ENCODE results near the gene COL25A1. TPM values are rescaled to one million over a fixed set of nuclear protein-coding genes. Genes with fewer than 3 reads are reported as not detected.
"Not testable (repeated sequence)": the region's sequence is repeated elsewhere in the genome, so short reads cannot be mapped to it uniquely, and the experiment has no call there.

COL25A1 gene
- total RNA-seq, 1 donor from 2014 or later = 2.5 TPM

DNA sequence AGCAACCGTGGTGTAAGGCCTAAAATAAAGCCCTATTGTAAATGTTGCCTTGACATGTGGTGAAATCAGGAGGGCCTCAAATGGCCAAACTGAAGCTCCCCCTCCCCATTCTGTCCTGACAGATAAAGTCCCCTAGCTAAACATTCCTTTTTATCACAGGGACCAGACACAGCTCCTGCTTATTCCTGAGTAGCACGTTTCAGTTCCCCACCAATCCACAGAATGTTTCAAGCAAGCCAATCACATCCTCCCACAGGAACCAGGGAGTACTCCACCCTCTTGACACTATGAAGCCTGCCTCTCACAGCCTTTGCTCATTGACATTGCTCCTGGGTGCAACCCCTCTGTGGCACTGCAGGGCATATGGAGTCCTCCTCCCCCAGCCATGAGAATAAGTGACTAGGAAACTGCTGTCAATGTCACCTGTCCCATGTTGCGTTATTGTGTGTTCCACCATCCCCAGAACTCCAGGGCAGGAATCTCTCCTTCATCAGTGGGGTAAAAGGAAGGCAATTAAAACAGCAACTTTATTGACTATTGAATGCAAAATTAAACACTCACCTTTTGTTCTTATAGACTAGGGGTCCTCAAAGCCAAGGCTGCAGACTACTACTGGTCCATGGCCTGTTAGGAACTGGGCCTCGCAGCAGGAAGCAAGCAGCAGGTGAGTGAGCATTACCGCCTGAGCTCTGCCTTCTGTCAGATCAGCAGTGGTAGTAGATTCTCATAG, 128.1 kb downstream of the COL25A1 start:
- DNase-seq (ENCODE audit: low spot score) (no peak), ATAC-seq (no peak)

DNA sequence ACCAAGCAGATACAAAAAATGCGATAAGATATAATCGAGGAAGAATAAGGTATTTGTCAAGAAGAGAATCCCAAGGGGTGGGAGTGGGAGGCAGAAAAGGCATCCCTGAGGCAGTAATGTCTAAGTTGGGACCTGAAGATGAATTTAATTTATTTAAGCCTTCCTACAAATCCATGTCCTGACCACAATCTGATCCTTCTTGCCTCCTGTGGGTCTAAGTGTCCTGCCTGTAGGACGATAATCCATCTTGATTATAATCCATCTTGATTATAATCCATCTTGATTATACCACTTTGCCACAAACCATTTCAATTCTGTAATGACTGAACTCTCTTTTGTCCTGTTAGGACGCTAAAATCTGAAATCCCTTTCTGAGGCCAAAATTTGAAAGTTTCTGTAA, 130.2 kb downstream of the COL25A1 start:
- DNase-seq (ENCODE audit: low spot score) = no peak
- no peak for ATAC-seq

DNA sequence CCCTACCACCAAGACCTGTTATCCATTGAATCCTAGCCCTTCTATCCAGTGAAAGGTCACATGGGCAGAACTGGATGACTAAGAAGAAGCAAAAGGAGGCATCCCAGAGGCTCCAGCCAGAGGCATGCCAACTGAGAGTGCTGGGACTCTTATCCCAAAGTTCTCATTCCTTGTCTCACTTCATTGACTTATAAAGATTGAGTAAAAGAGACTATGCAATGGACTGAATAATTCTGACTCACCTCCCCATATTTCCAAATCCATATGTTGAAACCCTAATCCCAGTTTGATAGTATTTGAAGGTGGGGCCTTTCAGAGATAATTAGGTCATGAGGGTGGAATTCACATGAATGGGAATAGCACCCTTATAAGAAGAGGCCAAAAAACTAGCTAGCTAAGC, 131.4 kb downstream of the COL25A1 start:
- ATAC-seq (no peak), DNase-seq (ENCODE audit: low spot score) (no peak)

DNA sequence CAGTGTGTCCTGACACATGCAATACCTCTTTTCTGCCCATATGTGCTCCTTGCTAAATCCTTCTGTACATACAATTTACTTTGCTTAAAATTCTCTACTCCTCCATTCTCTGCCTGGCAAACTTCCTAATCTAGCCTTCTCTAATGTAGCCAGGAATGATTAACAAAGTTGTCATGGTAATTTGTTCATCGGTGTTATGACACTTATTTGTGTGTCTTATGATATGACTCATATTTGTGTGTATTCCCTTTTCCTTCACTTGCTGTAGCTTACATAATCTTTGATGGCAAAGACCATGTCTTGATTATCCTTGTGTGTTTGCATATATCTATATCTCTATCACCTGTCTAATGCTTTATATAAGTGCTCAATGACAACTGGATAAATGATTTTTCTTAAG, 133.3 kb downstream of the COL25A1 start:
- DNase-seq (ENCODE audit: low spot score) (no peak), ATAC-seq (no peak)

DNA sequence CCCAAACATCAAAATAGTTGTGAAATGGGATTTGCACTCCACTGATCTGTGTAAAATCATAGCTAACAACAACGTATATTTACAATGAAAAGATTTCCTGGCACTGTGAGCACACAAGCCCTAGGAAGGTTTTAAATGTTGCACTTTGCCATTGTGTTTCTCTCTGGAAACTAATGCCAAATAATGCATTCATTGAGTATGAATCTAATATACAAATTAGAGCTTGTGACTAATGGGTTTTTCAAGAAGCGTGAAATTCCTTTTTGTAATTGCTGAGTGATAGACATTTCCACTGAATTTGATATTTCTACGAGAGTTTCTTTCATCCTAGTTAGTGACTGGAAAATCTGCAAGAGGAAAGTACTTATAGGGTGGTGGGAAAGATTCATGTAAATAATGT, 135.9 kb downstream of the COL25A1 start:
- no peak for DNase-seq (ENCODE audit: low spot score)
- ATAC-seq = no peak

DNA sequence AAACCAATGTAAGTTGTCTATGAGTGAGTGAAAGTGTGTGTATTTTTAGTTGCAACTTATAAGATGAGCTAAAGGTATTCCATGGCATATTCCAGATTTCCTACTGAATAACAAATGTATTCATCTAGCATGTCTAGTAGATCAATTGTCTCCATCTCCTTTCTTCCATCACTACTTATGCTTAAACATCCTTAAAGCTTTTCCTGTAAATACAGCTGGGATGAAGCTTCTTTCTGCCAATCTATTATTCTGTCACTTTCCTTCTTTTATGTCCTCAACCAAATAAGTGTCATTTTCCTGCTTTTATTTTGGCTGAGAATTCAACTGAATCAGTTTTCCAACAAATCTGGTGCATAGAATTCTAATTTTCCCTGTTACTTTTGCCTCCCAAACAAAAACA, 136.3 kb downstream of the COL25A1 start:
- DNase-seq (ENCODE audit: low spot score) (no peak), ATAC-seq (no peak)

DNA sequence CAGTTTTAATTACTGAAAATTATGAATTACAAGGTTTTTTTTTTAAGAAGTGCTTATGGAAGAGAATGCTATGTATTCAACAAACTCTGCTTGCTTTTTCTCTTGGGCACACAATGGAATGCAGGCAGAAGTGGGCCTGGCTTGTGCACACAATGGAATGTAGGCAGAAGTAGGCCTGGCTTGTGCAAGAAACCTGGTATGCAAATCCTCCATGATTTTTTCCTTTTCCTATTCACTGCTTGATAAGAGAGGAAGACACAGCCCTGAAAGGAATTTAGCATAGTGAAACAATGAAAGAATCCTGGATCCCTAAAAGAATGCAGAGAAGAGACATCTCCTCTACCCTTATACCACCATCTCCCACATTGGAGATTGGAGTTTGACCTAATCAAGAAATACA, 138.4 kb downstream of the COL25A1 start:
- DNase-seq (ENCODE audit: low spot score) (no peak), ATAC-seq (no peak)

DNA sequence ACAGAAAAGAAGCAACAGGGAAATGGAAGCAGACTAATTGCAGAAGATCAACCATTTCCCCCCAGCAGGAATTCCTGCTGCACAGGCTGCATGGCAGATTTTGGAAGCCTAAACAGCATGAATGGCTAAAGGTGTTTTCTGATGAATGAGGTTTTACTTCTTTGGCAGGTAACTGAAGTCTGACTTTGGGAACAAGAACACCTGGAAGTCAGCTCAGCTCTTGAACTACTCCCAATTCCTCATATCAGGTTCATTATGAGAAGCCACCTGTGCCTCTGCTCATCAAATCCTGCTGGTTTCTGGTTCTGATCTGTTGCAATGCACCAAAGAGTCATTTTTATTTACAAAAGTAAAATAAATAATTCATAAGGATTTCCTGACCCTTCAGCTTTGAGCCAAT, 139.0 kb downstream of the COL25A1 start:
- ATAC-seq (no peak), DNase-seq (ENCODE audit: low spot score) (no peak)

DNA sequence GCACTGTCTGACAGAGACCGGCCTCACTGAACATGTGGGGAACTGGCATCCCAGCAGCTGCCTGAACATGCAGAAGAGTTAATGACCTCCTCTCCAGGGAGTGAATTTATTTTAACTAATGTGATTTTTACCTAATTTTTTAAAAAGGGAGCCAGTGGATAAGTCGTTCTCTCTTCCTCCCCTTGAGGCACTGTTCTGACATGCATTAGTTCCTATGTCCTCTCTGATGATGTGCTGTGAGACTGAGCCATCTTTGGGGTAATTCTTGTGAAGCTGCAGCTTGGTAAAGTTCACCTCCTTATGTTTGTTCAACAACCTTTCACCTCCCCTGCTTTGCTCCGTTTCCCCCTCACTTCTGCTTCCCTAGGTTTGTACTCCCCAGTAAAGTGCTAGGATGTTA, 139.7 kb downstream of the COL25A1 start:
- no peak for DNase-seq (ENCODE audit: low spot score)
- ATAC-seq = no peak

DNA sequence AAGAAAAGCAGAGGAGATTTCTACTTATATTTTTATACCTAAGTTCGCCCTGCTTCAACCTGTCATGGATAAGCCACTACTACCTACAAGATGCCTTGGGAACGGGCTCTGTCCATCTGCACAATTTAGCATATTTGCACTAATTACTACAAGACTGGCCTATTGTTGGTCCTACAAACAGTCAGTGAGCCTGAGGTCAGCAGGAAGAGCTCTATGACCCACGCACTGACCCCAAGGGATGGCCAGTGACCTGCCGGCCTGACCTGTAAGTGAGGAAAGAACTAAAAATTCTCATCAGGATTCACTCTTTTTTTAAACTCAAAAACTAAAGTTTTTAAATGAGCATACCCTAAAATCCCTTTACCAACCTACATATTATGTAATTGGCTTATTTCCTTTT, 142.0 kb downstream of the COL25A1 start:
- no peak for ATAC-seq

DNA sequence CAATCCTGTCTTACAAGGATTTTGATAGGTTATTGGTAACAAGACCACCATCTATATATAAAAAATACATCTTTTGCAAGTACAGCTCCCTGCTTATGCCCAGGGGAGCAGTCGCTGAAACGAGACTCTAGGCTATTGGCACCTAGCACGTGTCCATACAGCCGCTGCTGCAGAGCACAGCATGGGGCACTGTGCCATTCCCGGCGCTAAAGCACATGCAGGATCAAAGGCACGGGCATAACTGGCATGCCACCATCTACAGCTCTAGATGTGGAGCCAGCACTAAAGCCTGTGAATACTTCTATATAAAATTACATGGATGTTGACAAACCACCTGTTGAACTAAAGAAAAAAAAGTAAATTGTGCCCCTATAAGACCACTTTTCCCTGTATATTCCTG, 144.8 kb downstream of the COL25A1 start:
- no peak for ATAC-seq
- no peak for DNase-seq (ENCODE audit: low spot score)

More for the DNA sequence above, 142.0 kb downstream of the COL25A1 start:
- DNase-seq (ENCODE audit: low spot score) = no peak

DNA sequence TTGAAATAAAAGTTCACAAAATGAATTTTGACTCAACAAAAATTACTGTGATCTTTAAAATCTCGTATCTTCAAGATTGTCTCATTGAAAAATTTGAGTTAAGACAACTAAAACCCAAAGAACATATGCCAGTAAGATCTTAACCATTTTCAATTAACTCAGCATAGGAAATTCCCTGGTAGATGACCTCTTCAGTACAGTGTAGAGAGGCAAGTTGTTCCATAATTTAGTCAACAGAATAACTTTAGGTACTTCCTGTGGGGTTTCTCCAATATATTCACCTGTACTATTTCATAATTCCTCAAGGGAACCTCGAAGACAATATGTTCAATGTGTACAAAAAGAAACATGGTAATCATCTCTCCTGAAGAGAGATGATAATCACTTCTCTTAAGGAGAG, 145.3 kb downstream of the COL25A1 start:
- no peak for DNase-seq (ENCODE audit: low spot score)
- no peak for ATAC-seq

DNA sequence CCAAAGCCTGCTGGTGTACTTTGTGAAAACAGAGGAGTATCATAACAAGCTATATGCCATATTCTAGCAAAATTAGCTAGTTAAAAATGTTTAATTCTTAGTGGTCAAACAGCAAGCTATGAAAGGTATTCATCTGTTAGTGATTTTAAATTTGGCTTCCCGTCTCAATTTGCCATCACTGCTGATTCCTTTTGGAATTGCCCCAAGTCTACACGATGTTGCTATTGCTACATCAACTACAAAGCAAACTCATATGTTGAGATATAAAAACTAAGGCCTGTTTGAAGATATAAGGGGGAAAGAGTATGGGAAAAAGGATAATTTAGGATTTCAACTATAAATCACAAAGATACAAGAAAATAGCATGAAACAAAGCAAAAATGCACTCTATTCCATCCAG, 146.1 kb downstream of the COL25A1 start:
- ATAC-seq (no peak), DNase-seq (ENCODE audit: low spot score) (no peak)

DNA sequence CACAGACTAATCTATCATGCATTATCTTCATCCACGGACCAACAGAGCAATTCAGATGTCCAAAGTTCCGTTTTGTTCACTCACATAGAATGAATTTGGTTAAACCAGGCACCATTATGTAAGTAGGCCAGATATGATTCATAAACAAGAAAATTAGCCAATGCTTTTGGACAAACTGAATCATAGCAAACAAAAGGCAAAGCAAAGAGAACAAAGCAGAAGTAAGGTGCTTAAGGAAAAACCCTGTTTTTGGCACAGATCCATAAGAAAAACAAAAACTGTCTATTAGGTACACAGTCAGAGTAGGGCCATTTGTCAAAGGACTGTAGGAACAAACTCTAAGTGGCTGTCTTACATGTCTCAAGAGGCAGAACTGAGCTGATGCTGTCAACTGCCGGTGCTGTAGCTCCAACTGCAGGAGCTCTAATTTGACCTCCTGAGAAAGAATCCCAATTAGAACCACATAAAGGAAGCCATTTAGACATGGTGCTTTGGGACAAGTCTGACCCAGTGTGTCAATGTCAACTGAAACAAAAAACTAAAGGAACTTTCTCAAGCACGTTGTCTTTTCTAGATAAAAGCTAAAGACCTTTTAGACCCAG, 146.7 kb downstream of the COL25A1 start:
- DNase-seq (ENCODE audit: low spot score) (no peak), ATAC-seq (no peak)

DNA sequence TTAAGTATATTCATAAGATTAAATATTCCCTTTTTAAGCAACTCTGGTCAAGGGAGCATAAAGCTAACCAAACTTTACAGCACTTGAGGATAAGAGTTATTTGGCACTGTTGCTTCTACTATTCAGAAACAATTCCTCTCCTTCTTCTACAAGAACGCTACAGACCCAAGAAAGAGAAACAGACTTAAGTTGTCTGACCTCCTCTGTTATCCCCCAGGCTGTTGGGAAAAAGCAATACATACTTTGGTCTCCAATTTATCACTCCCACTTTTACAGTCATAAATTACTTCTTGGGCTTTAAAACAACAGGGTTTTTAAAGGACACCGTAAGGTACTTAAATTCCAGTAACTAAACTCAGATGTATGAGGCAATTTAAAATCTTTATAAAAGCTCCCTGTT, 147.4 kb downstream of the COL25A1 start:
- ATAC-seq (no peak), DNase-seq (ENCODE audit: low spot score) (no peak)

DNA sequence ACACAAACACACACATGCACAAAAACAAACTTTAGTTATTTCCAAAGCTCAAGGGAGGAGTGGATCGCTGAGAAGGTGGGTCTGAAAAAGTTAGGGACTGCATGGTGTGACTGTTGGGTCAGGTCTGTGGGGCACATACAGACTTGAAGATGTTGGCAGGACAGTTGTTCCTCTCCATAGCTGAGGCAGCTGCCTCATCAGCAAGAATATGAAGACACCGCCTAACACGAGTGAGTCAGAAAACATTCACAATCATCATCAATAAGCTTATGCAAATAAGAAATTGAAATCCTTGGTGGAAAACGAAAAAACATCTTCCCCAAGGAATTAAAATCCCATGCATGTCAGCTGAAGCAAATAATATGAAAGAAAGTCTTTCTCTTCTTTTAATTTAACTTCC, 148.0 kb downstream of the COL25A1 start:
- no peak for ATAC-seq
- no peak for DNase-seq (ENCODE audit: low spot score)

DNA sequence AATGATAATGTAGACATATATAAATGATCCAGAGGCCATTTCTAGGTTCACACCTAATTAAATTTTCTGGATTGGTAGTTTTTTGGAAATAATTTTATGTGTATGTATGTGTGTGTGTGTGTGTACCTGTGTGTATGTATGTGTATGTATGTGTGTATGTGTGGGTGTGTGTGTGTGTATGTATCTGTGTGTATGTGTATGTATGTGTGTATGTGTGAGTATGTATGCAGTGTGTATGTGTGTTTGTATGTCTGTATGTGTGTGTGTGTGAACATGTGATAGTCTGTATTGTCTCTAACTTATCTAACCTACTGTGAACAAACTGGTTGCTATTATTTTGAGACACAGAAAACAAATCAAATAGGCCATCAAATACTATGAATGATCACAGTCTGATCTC, 152.6 kb downstream of the COL25A1 start:
- ATAC-seq (no peak), DNase-seq (ENCODE audit: low spot score) (no peak)

DNA sequence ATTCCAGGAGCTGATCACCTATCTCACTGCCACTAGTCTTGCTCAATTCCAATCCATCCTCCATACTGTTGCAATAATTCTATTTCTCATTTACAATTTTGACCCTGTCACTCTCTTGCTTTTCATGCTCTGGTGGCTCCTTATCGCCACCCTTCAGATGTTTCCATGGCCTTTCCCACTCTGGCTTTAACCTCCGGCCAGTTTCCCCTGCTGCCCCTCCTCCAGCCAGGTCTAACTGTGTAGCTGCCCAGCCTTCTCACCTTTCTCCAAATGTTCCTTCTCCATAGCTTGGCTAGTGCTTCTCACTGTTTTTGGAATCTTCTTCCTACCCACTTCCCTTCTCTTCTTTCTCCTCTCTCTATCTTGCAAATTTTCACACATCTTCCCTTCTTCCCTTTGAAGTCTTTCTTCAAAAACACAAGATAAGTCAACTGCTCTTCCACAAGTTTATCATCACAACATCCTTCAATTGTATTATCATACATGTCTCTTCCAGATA, 153.8 kb downstream of the COL25A1 start:
- DNase-seq (ENCODE audit: low spot score) = no peak
- no peak for ATAC-seq

DNA sequence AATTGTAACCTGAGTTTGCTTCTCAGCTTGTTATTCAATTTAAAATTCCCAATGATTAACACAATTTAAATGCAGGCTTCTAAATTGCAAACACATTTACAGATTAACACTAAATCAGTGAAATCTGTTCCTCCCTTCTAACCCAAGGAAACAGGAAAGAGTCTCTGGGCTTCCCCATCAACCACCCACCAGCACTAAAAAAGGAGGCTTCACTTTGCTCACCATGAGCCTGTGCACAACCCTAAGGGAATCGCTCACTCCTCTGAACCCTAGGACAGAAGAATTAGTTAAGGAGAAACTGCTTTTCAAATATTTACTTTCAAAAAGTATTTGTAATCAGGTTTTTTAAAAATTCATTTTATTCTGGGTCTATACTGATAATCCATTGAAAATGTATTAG, 155.3 kb downstream of the COL25A1 start:
- DNase-seq (ENCODE audit: low spot score) (no peak), ATAC-seq (no peak)

DNA sequence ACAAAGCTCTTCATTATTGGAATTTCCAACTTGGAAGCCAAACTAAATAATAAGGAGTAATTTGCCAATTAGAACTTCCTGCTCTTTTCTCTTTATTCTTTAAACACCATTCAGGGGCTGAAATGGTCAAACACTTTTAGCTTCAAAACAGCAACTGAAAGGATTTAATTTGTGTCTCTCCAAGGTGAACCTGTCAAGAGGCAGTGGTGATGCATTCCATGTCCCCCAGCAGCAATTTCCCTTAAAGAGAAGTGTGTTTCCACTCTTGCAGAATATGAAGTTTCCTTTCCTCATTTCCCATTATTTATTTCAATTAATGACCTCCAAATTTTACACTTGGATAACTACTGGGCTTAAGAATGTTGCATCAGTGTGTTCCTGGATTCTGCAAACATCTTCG, 156.0 kb downstream of the COL25A1 start:
- DNase-seq (ENCODE audit: low spot score) (no peak), ATAC-seq (no peak)

DNA sequence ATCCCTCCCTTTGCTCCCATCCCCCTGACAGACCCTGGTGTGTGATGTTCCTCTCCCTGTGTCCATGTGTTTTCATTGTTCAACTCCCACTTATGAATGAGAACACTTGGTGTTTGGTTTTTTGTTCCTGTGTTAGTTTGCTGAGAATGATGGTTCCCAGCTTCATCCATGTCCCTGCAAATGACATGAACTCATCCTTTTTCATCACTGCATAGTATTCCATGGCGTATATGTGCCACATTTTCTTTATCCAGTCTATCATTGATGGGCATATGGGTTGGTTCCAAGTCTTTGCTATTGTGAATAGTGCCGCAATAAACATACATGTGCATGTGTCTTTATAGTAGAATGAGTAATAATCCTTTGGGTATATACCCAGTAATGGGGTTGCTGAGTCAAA, 164.3 kb downstream of the COL25A1 start:
- not testable (repeated sequence) for ATAC-seq; DNase-seq (ENCODE audit: low spot score)

DNA sequence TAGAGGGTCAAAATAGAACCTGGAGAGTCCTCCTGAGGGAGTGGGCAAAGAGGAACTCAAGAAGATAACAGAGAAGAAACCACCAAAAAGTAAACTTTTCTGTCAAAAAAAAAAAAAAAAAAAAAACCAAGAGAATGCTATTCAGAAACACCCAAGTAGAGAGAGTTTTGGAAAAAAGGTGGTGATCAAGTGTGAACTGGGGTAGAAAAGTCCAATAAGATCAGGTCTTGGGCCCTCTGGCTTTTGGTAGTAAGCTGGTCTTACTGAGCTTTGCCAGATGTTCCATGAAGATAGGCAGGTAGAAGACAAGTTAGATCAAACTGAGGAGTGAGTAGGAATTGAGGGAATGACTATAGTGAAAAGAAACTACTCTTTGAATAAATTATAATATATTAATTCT, 167.5 kb downstream of the COL25A1 start:
- no peak for DNase-seq (ENCODE audit: low spot score)
- no peak for ATAC-seq

DNA sequence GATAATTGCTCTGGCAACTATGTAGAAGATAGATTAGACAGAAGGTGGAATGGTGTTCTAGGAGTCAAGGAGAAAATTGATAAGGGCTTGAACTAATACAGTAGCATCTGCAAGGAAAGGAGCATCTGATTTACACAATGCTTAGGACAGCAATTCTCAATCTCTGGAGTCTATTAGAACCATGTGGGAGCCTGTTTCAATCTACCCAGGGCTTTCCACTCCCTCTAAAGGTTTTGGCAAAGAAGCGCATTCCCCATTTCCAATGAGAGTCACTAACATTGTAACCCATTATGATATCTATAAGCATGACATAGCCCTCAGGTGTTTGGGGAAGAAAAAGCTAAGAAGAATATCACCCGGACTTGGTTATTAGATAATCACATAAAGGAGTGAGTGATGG, 168.2 kb downstream of the COL25A1 start:
- DNase-seq (ENCODE audit: low spot score) = no peak
- no peak for ATAC-seq

Measured in left lobe of liver (tissue), 2 donors.